Right ventricle myocardium superior (tissue), 1 donor: ENCODE data around the gene MSN. TPM values are rescaled to one million over a fixed set of nuclear protein-coding genes. Genes with fewer than 3 reads are reported as not detected.
A peak's percentile ranks its signal among the peaks of the same experiment; 100 is the strongest.

ENCODE experiments used
- ATAC-seq: fragments of 200-7000 bp; cut with Tn5 transposase; one replicate; pipeline ENCODE4 v1.9.1; 2020; ENCODE audit warnings: mild to moderate bottlenecking; ENCODE audit not compliant: poor library complexity
- DNase-seq: peaks from one replicate; pipeline ENCODE4 v3.0.0-alpha.2; 2020
- intact Hi-C: fragments of 100-400 bp; cut with DNase I; formaldehyde crosslinking; loops from one replicate; pipeline ENCODE4 v1.11.2; 2022
- total RNA-seq: library from RNA; stranded (reverse); fragmentation: NEBNext Ultra II Directional; extraction: Animal tissue kit (Norgen Biotek cat#: 25700); gene quantifications from one replicate; pipeline ENCODE4 v1.2.1, GENCODE V29; 2021
- donor health status: DM: no; HTN: yes; CAD: no; lungs with severe emphysema.

The MSN gene
- total RNA-seq, 1 donor from 2014 or later, result 97.6 TPM

GRCh38 chrX:65668377-65669310 is 1.2 kb downstream of the MSN start:
- DNase-seq, result peak; percentile 68
- intact Hi-C loops, result loop anchor here (5.0 kb wide), 1 partner anchor 39 kb away; no protein-coding TSS in a partner anchor
- peak; percentile 79 for ATAC-seq

- DNase-seq (no peak), ATAC-seq (no peak)
- intact Hi-C loops, result no loop called here
These were observed 3.8 kb downstream of the MSN start for GRCh38 chrX:65671286-65671685.

GRCh38 chrX:65671966-65672365 is 4.5 kb downstream of the MSN start:
- ATAC-seq, result no peak
- intact Hi-C loops, result no loop called here

GRCh38 chrX:65673857-65674203 is 6.4 kb downstream of the MSN start:
- ATAC-seq (peak; percentile 41), DNase-seq (no peak)
- intact Hi-C loops, result no loop called here

More at GRCh38 chrX:65671966-65672365, 4.5 kb downstream of the MSN start:
- no peak for DNase-seq

- peak; percentile 41 for ATAC-seq
- no peak for DNase-seq
- intact Hi-C loops, result no loop called here
These were observed 6.9 kb downstream of the MSN start for GRCh38 chrX:65674204-65674893.

GRCh38 chrX:65677954-65678469 is 10.6 kb downstream of the MSN start:
- intact Hi-C loops, result no loop called here
- ATAC-seq (peak; percentile 51), DNase-seq (no peak)

DNA sequence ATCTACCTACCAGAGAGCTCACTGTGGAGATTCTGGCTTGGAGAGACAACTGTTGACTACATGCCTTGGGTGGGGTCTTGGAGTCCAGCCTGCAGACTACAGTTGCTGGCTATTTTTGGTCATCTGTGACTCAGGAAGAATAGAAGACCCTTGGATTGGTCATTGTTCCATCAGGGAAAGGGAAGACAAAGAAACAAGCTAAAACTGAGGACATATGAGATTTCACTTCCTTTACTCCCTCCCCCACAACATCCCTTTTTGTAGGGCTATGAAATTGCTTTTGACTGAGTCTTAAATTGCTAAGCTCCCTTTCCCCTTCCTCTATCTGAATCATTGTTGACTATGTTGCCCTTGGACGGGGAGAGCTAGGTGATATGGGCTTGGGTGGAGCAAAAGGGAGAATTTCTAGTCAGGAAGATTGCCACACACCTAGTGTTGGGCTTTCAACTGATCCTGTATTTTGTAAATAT is 11.7 kb downstream of the MSN start:
- intact Hi-C loops, result no loop called here
- DNase-seq, result no peak
- ATAC-seq, result peak; percentile 35

DNA sequence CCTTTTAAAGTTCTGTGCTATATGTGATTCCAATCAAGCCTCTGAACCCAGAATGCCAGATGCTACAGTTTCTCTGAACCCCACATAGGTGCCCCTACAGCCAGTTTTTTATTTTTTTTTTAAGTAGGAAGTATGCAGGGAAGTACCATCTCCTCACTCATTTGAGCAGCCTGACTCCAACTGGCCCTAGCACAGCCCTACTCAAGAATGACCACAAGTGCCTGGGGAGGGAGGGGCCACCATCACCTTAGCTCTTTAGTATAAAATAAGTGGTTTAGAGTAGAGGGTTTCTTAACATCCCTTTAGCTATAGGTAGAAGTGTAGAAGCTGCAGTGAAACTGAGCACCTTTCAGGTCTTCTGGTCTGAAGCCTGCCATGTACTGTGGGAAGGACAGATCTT is 14.4 kb downstream of the MSN start:
- ATAC-seq, result no peak
- DNase-seq, result no peak
- intact Hi-C loops, result no loop called here

- intact Hi-C loops, result no loop called here
- no peak for DNase-seq
- ATAC-seq, result no peak
These were observed 17.7 kb downstream of the MSN start for GRCh38 chrX:65685112-65685511.

DNA sequence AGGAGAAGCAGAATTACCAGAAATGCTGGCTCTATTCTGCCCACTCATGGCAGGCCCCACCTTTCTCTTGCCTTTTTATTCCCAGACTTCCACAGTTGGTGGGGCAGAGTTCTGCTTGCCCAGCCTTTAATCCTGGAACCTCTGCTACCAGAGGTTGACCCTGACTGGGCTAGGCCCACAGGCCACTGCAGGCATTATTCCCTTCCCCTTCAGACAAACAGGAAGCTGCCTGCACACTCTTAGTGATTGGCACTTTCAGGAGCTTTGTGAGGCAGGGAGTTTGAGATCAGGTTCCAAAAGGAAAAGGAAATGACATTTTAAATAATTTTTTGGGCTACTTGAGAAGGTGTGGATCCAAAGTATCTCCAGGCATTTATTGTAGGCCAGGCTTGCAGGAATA is 18.8 kb downstream of the MSN start:
- ATAC-seq, result no peak
- intact Hi-C loops, result no loop called here
- no peak for DNase-seq

GRCh38 chrX:65687367-65687766 is 19.9 kb downstream of the MSN start:
- ATAC-seq (no peak), DNase-seq (no peak)
- intact Hi-C loops, result no loop called here

GRCh38 chrX:65688403-65688871 is 21.0 kb downstream of the MSN start:
- ATAC-seq (no peak), DNase-seq (no peak)
- intact Hi-C loops, result no loop called here

GRCh38 chrX:65689377-65689776 is 21.9 kb downstream of the MSN start:
- ATAC-seq (no peak), DNase-seq (no peak)
- intact Hi-C loops, result no loop called here

GRCh38 chrX:65690057-65690855 is 22.8 kb downstream of the MSN start:
- no peak for DNase-seq
- peak; percentile 73 for ATAC-seq
- intact Hi-C loops, result no loop called here

DNA sequence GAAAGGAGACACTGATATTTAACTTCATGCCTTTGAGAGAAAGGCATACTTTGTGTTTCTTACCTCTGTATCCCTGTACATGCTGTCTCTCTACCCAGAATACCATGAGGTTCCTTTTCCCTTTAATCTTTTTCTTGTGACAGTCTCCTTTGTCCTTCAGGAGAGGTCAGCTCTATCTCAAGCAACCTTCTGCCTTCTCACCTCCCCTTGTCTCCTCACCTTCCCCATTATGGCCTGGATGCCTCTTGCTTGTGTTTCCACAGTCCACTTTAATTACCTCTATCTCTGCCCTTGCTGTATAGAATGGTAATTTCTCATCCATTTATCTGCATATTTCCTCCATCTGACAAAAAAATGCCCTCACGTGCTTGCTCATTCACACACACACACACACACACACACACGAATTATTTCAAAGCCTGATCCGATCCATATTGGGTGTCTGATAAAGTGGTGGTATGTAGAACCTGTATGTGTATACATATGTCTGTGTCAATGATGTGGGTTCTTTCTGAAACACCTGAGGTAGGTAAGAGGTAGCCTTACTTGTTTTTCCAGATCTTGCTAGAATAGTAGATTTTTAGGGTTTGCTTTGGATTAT is 28.5 kb downstream of the MSN start:
- DNase-seq (no peak), ATAC-seq (no peak)
- intact Hi-C loops, result no loop called here

DNA sequence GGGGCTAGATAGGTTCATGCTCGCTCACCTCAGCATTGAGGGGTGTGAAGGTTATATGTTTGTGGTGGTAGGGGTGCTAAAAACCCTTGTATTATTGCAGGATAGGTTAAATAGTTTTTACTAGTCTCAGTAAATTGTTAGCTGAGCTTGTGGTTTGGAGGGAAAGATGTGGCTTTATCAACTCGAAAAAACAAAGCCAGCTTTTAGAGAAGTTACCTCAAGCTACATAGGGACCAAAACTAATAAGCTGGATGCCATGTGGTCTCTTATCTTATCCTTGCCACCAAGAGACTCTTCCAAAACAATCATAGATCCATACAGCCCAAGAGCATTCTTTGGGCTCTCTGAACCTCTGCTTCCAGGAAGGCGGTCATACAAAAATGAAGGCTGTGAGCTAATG is 29.2 kb downstream of the MSN start:
- ATAC-seq, result no peak
- no peak for DNase-seq
- intact Hi-C loops, result no loop called here

- ATAC-seq, result peak; percentile 29
- intact Hi-C loops, result no loop called here
- DNase-seq, result no peak
These were observed 29.8 kb downstream of the MSN start for GRCh38 chrX:65697211-65697641.
